LNCAP (cell line): Measurements from ENCODE around the gene OVOL1.
A peak's percentile ranks its signal among the peaks of the same experiment; 100 is the strongest.

Experiments used
- CTCF ChIP-seq: fragments of 450-650 bp; IDR thresholded peaks from 2 replicates; pipeline ENCODE4 v1.5.1; 2017; ENCODE audit warnings: mild to moderate bottlenecking

OVOL1 gene

GRCh38 chr11:65817835-65818680 lies 31.2 kb downstream of the OVOL1 start:
- TF ChIP-seq CTCF, result peak; percentile 98

- TF ChIP-seq CTCF, result no peak
Observed at GRCh38 chr11:65821107-65821506, 34.2 kb downstream of the OVOL1 start.

GRCh38 chr11:65822776-65823528 lies 36.1 kb downstream of the OVOL1 start:
- no peak for TF ChIP-seq CTCF

- no peak for TF ChIP-seq CTCF
Observed at GRCh38 chr11:65826984-65827735, 40.3 kb downstream of the OVOL1 start.

GRCh38 chr11:65829459-65829858 lies 42.6 kb downstream of the OVOL1 start:
- no peak for TF ChIP-seq CTCF

- no peak for TF ChIP-seq CTCF
Observed at GRCh38 chr11:65833297-65834030, 46.6 kb downstream of the OVOL1 start, which contains the start of gene SNX32. TSS of gene SNX32 (plus strand) at chr11:65833963. CDS start at chr11:65834066, 103 bp downstream.

- no peak for TF ChIP-seq CTCF
Observed at GRCh38 chr11:65834202-65834601, 47.3 kb downstream of the OVOL1 start.
